WERI-Rb-1 (cell line): Measurements from ENCODE around the gene MAGI2.

Experiments used
- DNase-seq: peaks from one replicate; pipeline ENCODE4 v3.0.0-alpha.2; 2020
- H3K27ac ChIP-seq: fragments of 250-450 bp; sonication (Bioruptor Pico); 2 replicates; pipeline ENCODE4 v1.5.1; 2020; ENCODE audit warnings: mild to moderate bottlenecking, moderate library complexity
- H3K27me3 ChIP-seq: fragments of 250-450 bp; sonication (Bioruptor Pico); 2 replicates; pipeline ENCODE4 v1.5.1; 2021; ENCODE audit warnings: mild to moderate bottlenecking, low read depth, moderate library complexity; ENCODE audit not compliant: insufficient read depth, severe bottlenecking
- H3K36me3 ChIP-seq: fragments of 250-450 bp; sonication (Bioruptor Pico); 2 replicates; pipeline ENCODE4 v1.5.1; 2020; ENCODE audit warnings: mild to moderate bottlenecking, moderate library complexity
- H3K4me3 ChIP-seq: 2 replicates; pipeline ENCODE4 v1.5.1; 2011; ENCODE audit warnings: low read depth, mild to moderate bottlenecking, control low read depth, low read length
- H3K9me3 ChIP-seq: fragments of 250-450 bp; sonication (Bioruptor Pico); 2 replicates; pipeline ENCODE4 v1.5.1; 2021; ENCODE audit warnings: mild to moderate bottlenecking, moderate library complexity; ENCODE audit not compliant: severe bottlenecking
- CTCF ChIP-seq: IDR thresholded peaks from 2 replicates; pipeline ENCODE4 v1.5.1; 2011; ENCODE audit warnings: low read depth, mild to moderate bottlenecking, control low read depth, inconsistent platforms, low read length

The MAGI2 gene

GRCh38 chr7:78530351-78530750 lies 923.1 kb downstream of the MAGI2 start:
- no peak for TF ChIP-seq CTCF
- H3K4me3 ChIP-seq = no peak overlapping the region
- H3K36me3 ChIP-seq = no peaks in the 10 kb centered on the region
- H3K9me3 ChIP-seq = no peaks in the 10 kb centered on the region
- H3K27ac ChIP-seq = peak overlapping the region; percentile 39; the same call in 1 of the 2 replicates
- DNase-seq = no peak
- H3K27me3 ChIP-seq = no peaks in the 10 kb centered on the region

- H3K36me3 ChIP-seq = no peaks in the 10 kb centered on the region
- no peak overlapping the region for H3K4me3 ChIP-seq
- H3K27ac ChIP-seq = no peak overlapping the region
- DNase-seq = no peak
- H3K27me3 ChIP-seq = no peaks in the 10 kb centered on the region
- no peaks in the 10 kb centered on the region for H3K9me3 ChIP-seq
- TF ChIP-seq CTCF = no peak
These were observed 924.1 kb downstream of the MAGI2 start for GRCh38 chr7:78529392-78529791.

GRCh38 chr7:78528964-78529363 lies 924.5 kb downstream of the MAGI2 start:
- no peaks in the 10 kb centered on the region for H3K9me3 ChIP-seq
- no peaks in the 10 kb centered on the region for H3K36me3 ChIP-seq
- no peak overlapping the region for H3K4me3 ChIP-seq
- TF ChIP-seq CTCF = no peak
- no peaks in the 10 kb centered on the region for H3K27me3 ChIP-seq
- no peak overlapping the region for H3K27ac ChIP-seq
- DNase-seq = no peak

GRCh38 chr7:78523930-78524329 lies 929.5 kb downstream of the MAGI2 start:
- H3K27ac ChIP-seq = no peak overlapping the region
- H3K27me3 ChIP-seq = no peaks in the 10 kb centered on the region
- H3K9me3 ChIP-seq = no peaks in the 10 kb centered on the region
- no peak for DNase-seq
- no peak for TF ChIP-seq CTCF
- no peak overlapping the region for H3K4me3 ChIP-seq
- H3K36me3 ChIP-seq = no peaks in the 10 kb centered on the region

- H3K36me3 ChIP-seq = no peaks in the 10 kb centered on the region
- H3K27me3 ChIP-seq = no peaks in the 10 kb centered on the region
- H3K4me3 ChIP-seq = no peak overlapping the region
- no peak for TF ChIP-seq CTCF
- no peak overlapping the region for H3K27ac ChIP-seq
- DNase-seq = no peak
- no peaks in the 10 kb centered on the region for H3K9me3 ChIP-seq
These were observed 931.5 kb downstream of the MAGI2 start for GRCh38 chr7:78521961-78522360.

- Histone ChIP-seq H3K27me3 (no peaks in the 10 kb centered on the region), H3K9me3 (no peaks in the 10 kb centered on the region), H3K4me3 (no peak overlapping the region), H3K27ac (no peak overlapping the region), H3K36me3 (no peaks in the 10 kb centered on the region)
- TF ChIP-seq CTCF = no peak
- no peak for DNase-seq
These were observed 937.0 kb downstream of the MAGI2 start for GRCh38 chr7:78516450-78516849.
